Caki2 (cell line): Measurements from ENCODE around the gene DNAL1. TPM values are rescaled to one million over a fixed set of nuclear protein-coding genes. Genes with fewer than 3 reads are reported as not detected.

ENCODE experiments used
- DNase-seq: peaks from one replicate; pipeline ENCODE4 v3.0.0-alpha.2; 2015; ENCODE audit warnings: low read depth
- in situ Hi-C: cut with HindIII; loops from 2 replicates; pipeline ENCODE4 v1.10.0; 2016; ENCODE audit warnings: low sequenced_read_pairs, low pct_unique_long_range_greater_than_20kb, mixed read lengths
- total RNA-seq: library from RNA; depleted of rRNA; stranded (reverse); fragments of >200 nt; shearing (Covaris generic); gene quantifications from 2 replicates; pipeline ENCODE4 v1.2.3, GENCODE V29; 2014; ENCODE audit warnings: low replicate concordance

DNAL1 gene
- total RNA-seq, 1 experiment from 2014 or later: 3.7 TPM

- no peak for DNase-seq
- in situ Hi-C loops: no loop called here
Observed at GRCh38 chr14:73717711-73718417, 73.1 kb downstream of the DNAL1 start.

- in situ Hi-C loops: no loop called here
Observed at GRCh38 chr14:73718418-73719251, 73.8 kb downstream of the DNAL1 start.

GRCh38 chr14:73719361-73719760 lies 74.6 kb downstream of the DNAL1 start:
- in situ Hi-C loops: no loop called here
- no peak for DNase-seq

More at GRCh38 chr14:73718418-73719251, 73.8 kb downstream of the DNAL1 start:
- no peak for DNase-seq

GRCh38 chr14:73719791-73720190 lies 75.0 kb downstream of the DNAL1 start:
- no peak for DNase-seq
- in situ Hi-C loops: no loop called here

- in situ Hi-C loops: no loop called here
- DNase-seq: no peak
Observed at GRCh38 chr14:73720636-73721035, 75.8 kb downstream of the DNAL1 start.

GRCh38 chr14:73721101-73721821 lies 76.5 kb downstream of the DNAL1 start:
- no peak for DNase-seq
- in situ Hi-C loops: no loop called here

GRCh38 chr14:73722581-73722980 lies 77.8 kb downstream of the DNAL1 start:
- DNase-seq: no peak
- in situ Hi-C loops: no loop called here

- peak; percentile 53 for DNase-seq
- in situ Hi-C loops: no loop called here
Observed at GRCh38 chr14:73723406-73723796, 78.6 kb downstream of the DNAL1 start.

- in situ Hi-C loops: no loop called here
- DNase-seq: peak; percentile 37
Observed at GRCh38 chr14:73723797-73724661, 79.2 kb downstream of the DNAL1 start.

- DNase-seq: no peak
- in situ Hi-C loops: no loop called here
Observed at GRCh38 chr14:73724696-73725095, 79.9 kb downstream of the DNAL1 start.

GRCh38 chr14:73725116-73726024 lies 80.6 kb downstream of the DNAL1 start:
- DNase-seq: no peak
- in situ Hi-C loops: no loop called here

- DNase-seq: no peak
Observed at GRCh38 chr14:73726025-73726961, 81.5 kb downstream of the DNAL1 start.

GRCh38 chr14:73727166-73727565 lies 82.4 kb downstream of the DNAL1 start:
- DNase-seq: no peak
- in situ Hi-C loops: no loop called here

More at GRCh38 chr14:73726025-73726961, 81.5 kb downstream of the DNAL1 start:
- in situ Hi-C loops: no loop called here

GRCh38 chr14:73728717-73729330 lies 84.0 kb downstream of the DNAL1 start:
- peak; percentile 69 for DNase-seq
- in situ Hi-C loops: no loop called here

GRCh38 chr14:73729556-73730265 lies 84.9 kb downstream of the DNAL1 start:
- in situ Hi-C loops: no loop called here
- DNase-seq: no peak
